HCT116 (cell line): Measurements from ENCODE around the gene ZNF653.
"Not testable (repeated sequence)": the region's sequence is repeated elsewhere in the genome, so short reads cannot be mapped to it uniquely, and the experiment has no call there.

ENCODE experiments used
- EZH2 ChIP-seq: fragments of 200-600 bp; sonication (generic); IDR thresholded peaks from 2 replicates; pipeline ENCODE4 v1.6.1; 2017; ENCODE audit warnings: antibody characterized with exemption, mixed run types
- EZH2phosphoT487 ChIP-seq: fragments of 200-600 bp; IDR thresholded peaks from 2 replicates; pipeline ENCODE4 v1.6.1; 2018; ENCODE audit warnings: antibody characterized with exemption, borderline replicate concordance
- JUND ChIP-seq: IDR thresholded peaks from 2 replicates; pipeline ENCODE4 v1.6.1; 2012
- POLR2A ChIP-seq: IDR thresholded peaks from 2 replicates; pipeline ENCODE4 v1.7.0; 2011; ENCODE audit warnings: borderline replicate concordance; ENCODE audit not compliant: insufficient read depth, insufficient read length; ENCODE audit errors: extremely low read depth
- POLR2AphosphoS5 ChIP-seq: IDR thresholded peaks from 2 replicates; pipeline ENCODE4 v1.6.1; 2011; ENCODE audit warnings: mild to moderate bottlenecking, low read depth, low read length, moderate library complexity
- RAD21 ChIP-seq: IDR thresholded peaks from 2 replicates; pipeline ENCODE4 v1.6.1; 2012; ENCODE audit warnings: low read depth, mild to moderate bottlenecking
- SIN3A ChIP-seq: IDR thresholded peaks from 2 replicates; pipeline ENCODE4 v1.6.1; 2012; ENCODE audit warnings: low read depth
- SP1 ChIP-seq: IDR thresholded peaks from 2 replicates; pipeline ENCODE4 v1.6.1; 2012; ENCODE audit warnings: low read depth
- SRF ChIP-seq: IDR thresholded peaks from 2 replicates; pipeline ENCODE4 v1.6.1; 2012; ENCODE audit warnings: low read depth
- ZNF274 ChIP-seq: fragments of 200-500 bp; sonication (Bioruptor generic); IDR thresholded peaks from 2 replicates; pipeline ENCODE4 v1.6.1; 2014; ENCODE audit warnings: mild to moderate bottlenecking, low read depth, low read length, inconsistent platforms
- TF ChIP-seq, protein P1 (sequence below), 3 experiments: fragments of 200-600 bp in 1 of 3; sonication (generic) in 1 of 3; IDR thresholded peaks in 2 of 3; conservative IDR thresholded peaks in 1 of 3; 2 replicates each; pipeline ENCODE4 v1.5.1; 2012 to 2017; ENCODE audit warnings: low read depth in 2 of 3, low read length in 2 of 3, antibody characterized with exemption in 1 of 3, borderline replicate concordance in 1 of 3, control low read depth in 1 of 3, mild to moderate bottlenecking in 1 of 3, mixed read lengths in 1 of 3, mixed run types in 1 of 3, moderate library complexity in 1 of 3; ENCODE audit not compliant: insufficient read depth in 1 of 3
- TF ChIP-seq, protein P2 (sequence below): IDR thresholded peaks from 2 replicates; pipeline ENCODE4 v1.6.1; 2012; ENCODE audit warnings: low read depth
- TF ChIP-seq, protein P3 (sequence below): IDR thresholded peaks from 2 replicates; pipeline ENCODE4 v1.6.1; 2011; ENCODE audit warnings: mild to moderate bottlenecking, low read length, moderate library complexity; ENCODE audit not compliant: insufficient replicate concordance; ENCODE audit errors: extremely low read depth
- TF ChIP-seq, protein P4 (sequence below): IDR thresholded peaks from 2 replicates; pipeline ENCODE4 v1.6.1; 2012

DNA sequence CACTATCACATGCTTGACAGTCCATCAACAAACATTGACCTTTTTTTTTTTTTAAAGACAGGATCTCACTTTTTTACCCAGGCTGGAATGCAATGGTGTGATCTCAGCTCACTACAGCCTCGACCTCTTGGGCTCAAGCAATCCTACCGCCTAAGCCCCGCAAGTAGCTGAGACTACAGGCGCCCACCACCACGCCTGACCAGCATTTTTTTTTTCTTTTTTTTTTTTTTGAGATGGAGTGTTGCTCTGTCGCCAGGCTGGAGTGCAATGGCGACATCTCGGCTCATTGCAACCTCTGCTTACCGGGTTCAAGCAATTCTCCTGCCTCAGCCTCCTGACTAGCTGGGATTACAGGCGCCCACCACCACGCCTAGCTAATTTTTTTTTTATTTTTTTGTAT is 46.7 kb downstream of the ZNF653 start:
- TF ChIP-seq JUND, POLR2A, EZH2, ZNF274, SRF, RAD21, EZH2phosphoT487, SIN3A, POLR2AphosphoS5, SP1: not testable (repeated sequence)
- TF ChIP-seq, protein P1, sequence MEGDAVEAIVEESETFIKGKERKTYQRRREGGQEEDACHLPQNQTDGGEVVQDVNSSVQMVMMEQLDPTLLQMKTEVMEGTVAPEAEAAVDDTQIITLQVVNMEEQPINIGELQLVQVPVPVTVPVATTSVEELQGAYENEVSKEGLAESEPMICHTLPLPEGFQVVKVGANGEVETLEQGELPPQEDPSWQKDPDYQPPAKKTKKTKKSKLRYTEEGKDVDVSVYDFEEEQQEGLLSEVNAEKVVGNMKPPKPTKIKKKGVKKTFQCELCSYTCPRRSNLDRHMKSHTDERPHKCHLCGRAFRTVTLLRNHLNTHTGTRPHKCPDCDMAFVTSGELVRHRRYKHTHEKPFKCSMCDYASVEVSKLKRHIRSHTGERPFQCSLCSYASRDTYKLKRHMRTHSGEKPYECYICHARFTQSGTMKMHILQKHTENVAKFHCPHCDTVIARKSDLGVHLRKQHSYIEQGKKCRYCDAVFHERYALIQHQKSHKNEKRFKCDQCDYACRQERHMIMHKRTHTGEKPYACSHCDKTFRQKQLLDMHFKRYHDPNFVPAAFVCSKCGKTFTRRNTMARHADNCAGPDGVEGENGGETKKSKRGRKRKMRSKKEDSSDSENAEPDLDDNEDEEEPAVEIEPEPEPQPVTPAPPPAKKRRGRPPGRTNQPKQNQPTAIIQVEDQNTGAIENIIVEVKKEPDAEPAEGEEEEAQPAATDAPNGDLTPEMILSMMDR (IDR thresholded peaks at IDR 0.05 in 2 of 3, conservative IDR thresholded peaks at IDR 0.05 in 1 of 3; ENCODE audit: borderline replicate concordance in 1 of 3, insufficient read depth in 1 of 3, low read depth in 2 of 3, low read length in 2 of 3): not testable (repeated sequence)
- TF ChIP-seq, protein P2, sequence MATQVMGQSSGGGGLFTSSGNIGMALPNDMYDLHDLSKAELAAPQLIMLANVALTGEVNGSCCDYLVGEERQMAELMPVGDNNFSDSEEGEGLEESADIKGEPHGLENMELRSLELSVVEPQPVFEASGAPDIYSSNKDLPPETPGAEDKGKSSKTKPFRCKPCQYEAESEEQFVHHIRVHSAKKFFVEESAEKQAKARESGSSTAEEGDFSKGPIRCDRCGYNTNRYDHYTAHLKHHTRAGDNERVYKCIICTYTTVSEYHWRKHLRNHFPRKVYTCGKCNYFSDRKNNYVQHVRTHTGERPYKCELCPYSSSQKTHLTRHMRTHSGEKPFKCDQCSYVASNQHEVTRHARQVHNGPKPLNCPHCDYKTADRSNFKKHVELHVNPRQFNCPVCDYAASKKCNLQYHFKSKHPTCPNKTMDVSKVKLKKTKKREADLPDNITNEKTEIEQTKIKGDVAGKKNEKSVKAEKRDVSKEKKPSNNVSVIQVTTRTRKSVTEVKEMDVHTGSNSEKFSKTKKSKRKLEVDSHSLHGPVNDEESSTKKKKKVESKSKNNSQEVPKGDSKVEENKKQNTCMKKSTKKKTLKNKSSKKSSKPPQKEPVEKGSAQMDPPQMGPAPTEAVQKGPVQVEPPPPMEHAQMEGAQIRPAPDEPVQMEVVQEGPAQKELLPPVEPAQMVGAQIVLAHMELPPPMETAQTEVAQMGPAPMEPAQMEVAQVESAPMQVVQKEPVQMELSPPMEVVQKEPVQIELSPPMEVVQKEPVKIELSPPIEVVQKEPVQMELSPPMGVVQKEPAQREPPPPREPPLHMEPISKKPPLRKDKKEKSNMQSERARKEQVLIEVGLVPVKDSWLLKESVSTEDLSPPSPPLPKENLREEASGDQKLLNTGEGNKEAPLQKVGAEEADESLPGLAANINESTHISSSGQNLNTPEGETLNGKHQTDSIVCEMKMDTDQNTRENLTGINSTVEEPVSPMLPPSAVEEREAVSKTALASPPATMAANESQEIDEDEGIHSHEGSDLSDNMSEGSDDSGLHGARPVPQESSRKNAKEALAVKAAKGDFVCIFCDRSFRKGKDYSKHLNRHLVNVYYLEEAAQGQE: not testable (repeated sequence)
- TF ChIP-seq, protein P3, sequence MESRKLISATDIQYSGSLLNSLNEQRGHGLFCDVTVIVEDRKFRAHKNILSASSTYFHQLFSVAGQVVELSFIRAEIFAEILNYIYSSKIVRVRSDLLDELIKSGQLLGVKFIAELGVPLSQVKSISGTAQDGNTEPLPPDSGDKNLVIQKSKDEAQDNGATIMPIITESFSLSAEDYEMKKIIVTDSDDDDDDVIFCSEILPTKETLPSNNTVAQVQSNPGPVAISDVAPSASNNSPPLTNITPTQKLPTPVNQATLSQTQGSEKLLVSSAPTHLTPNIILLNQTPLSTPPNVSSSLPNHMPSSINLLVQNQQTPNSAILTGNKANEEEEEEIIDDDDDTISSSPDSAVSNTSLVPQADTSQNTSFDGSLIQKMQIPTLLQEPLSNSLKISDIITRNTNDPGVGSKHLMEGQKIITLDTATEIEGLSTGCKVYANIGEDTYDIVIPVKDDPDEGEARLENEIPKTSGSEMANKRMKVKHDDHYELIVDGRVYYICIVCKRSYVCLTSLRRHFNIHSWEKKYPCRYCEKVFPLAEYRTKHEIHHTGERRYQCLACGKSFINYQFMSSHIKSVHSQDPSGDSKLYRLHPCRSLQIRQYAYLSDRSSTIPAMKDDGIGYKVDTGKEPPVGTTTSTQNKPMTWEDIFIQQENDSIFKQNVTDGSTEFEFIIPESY: not testable (repeated sequence)
- TF ChIP-seq, protein P4, sequence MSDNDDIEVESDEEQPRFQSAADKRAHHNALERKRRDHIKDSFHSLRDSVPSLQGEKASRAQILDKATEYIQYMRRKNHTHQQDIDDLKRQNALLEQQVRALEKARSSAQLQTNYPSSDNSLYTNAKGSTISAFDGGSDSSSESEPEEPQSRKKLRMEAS: not testable (repeated sequence)
